T-cell (primary cell): ENCODE data around the gene DOK5. TPM values are rescaled to one million over a fixed set of nuclear protein-coding genes. Genes with fewer than 3 reads are reported as not detected.

ENCODE experiments used
- ATAC-seq, 4 experiments: fragments of 200-7000 bp in 3 of 4; fragments of 150-1000 bp in 1 of 4; cut with Tn5 transposase; replicated peaks in 1 of 4; 1 replicate in 3 of 4; 2 replicates in 1 of 4; pipeline ENCODE4 v1.10.0; 2021; ENCODE audit warnings: moderate library complexity in 3 of 4, mild to moderate bottlenecking in 2 of 4, moderate number of reproducible peaks in 1 of 4
- CTCF ChIA-PET, 2 donors: fragments of 300-600 bp; sonication (Branson Sonifier 250); formaldehyde crosslinking; loops; one replicate each; lab custom pipeline; 2022; ENCODE audit warnings: antibody characterized with exemption in 2 of 2; lab: Charles Lee
- POLR2A ChIA-PET, 2 donors: fragments of 300-600 bp; sonication (Branson Sonifier 250); formaldehyde crosslinking; loops; one replicate each; lab custom pipeline; 2022; ENCODE audit warnings: antibody characterized with exemption in 2 of 2; lab: Charles Lee
- DNase-seq, 35 experiments: peaks; one replicate each; pipeline versions ENCODE4 v3.0.0 to v3.0.0-alpha.2; 2013 to 2023
- H3K27ac ChIP-seq: one replicate; pipeline ENCODE4 v1.5.1; 2013; ENCODE audit warnings: low read length
- H3K27me3 ChIP-seq, 2 experiments: replicated peaks in 1 of 2; 1 replicate in 1 of 2; 2 replicates in 1 of 2; pipeline versions ENCODE4 v1.6.1 to v1.7.0; 2013; ENCODE audit warnings: low read length in 1 of 2, mixed read lengths in 1 of 2; ENCODE audit not compliant: control insufficient read depth in 2 of 2, insufficient read depth in 2 of 2; ENCODE audit errors: extremely low read depth in 1 of 2
- H3K36me3 ChIP-seq, 2 donors: 1 replicate in 1 of 2; 2 replicates in 1 of 2; pipeline versions ENCODE4 v1.6.1 to v1.7.0; 2013; ENCODE audit warnings: low read length in 1 of 2; ENCODE audit not compliant: control insufficient read depth in 2 of 2, insufficient read depth in 1 of 2; ENCODE audit errors: extremely low read depth in 1 of 2
- H3K4me1 ChIP-seq, 2 experiments: 1 replicate in 1 of 2; 2 replicates in 1 of 2; pipeline versions ENCODE4 v1.6.1 to v1.7.0; 2013; ENCODE audit warnings: low read length in 2 of 2, mixed read lengths in 1 of 2; ENCODE audit not compliant: insufficient read depth in 2 of 2, control insufficient read depth in 1 of 2; ENCODE audit errors: extremely low read depth in 1 of 2
- H3K4me3 ChIP-seq, 2 donors: 1 replicate in 1 of 2; 2 replicates in 1 of 2; pipeline versions ENCODE4 v1.5.1 to v1.7.0; 2013; ENCODE audit warnings: mild to moderate bottlenecking in 2 of 2, low read length in 1 of 2, moderate library complexity in 1 of 2; ENCODE audit not compliant: control insufficient read depth in 1 of 2; ENCODE audit errors: extremely low read depth in 1 of 2
- H3K9me3 ChIP-seq: 2 replicates; pipeline ENCODE4 v1.7.0; 2013
- H3K27ac Mint-ChIP-seq, 2 donors: one replicate each; pipeline ENCODE4 v1.8.0; 2020 to 2021; ENCODE audit warnings: mild to moderate bottlenecking in 2 of 2, mixed read lengths in 2 of 2
- H3K27me3 Mint-ChIP-seq, 2 donors: one replicate each; pipeline ENCODE4 v1.8.0; 2021 to 2022; ENCODE audit warnings: mixed read lengths in 2 of 2
- H3K36me3 Mint-ChIP-seq: one replicate; pipeline ENCODE4 v1.8.0; 2021; ENCODE audit warnings: mixed read lengths
- H3K4me1 Mint-ChIP-seq, 3 donors: one replicate each; pipeline ENCODE4 v1.8.0; 2020 to 2022; ENCODE audit warnings: mixed read lengths in 3 of 3, mild to moderate bottlenecking in 1 of 3
- H3K4me3 Mint-ChIP-seq, 3 donors: one replicate each; pipeline ENCODE4 v1.8.0; 2020 to 2022; ENCODE audit warnings: mild to moderate bottlenecking in 3 of 3, mixed read lengths in 3 of 3, moderate library complexity in 3 of 3
- H3K9me3 Mint-ChIP-seq, 3 donors: one replicate each; pipeline ENCODE4 v1.8.0; 2020 to 2022; ENCODE audit warnings: mixed read lengths in 3 of 3
- WGBS: methylation state at CpG from one replicate; pipeline ENCODE4 v1.1.5; 2013; ENCODE audit warnings: missing lambda C conversion rate; ENCODE audit not compliant: insufficient coverage; 5-methylcytosine and 5-hydroxymethylcytosine counted together
- total RNA-seq, 35 experiments: library from RNA in 6 of 35; stranded (reverse) in 6 of 35; fragments of 120-200 nt in 1 of 35; gene quantifications; one replicate each; pipeline versions ENCODE4 v1.2.1 to v1.2.4 and lab custom pipeline; 2013 to 2026

Gene DOK5
- total RNA-seq, 5 donors from 2014 or later (not counting 1 experiment from before 2014, with no cell fraction given) = not detected

GRCh38 chr20:54468082-54468481 lies 7.3 kb upstream of the DOK5 start:
- Mint-ChIP-seq H3K9me3 (peaks cover 0 to 2% (median 0%) of the 10 kb centered on the region in 3 donors), H3K4me1 (no peaks in the 10 kb centered on the region), H3K27me3 (no peaks in the 10 kb centered on the region), H3K4me3 (no peak overlapping the region), H3K36me3 (no peaks in the 10 kb centered on the region), H3K27ac (no peak overlapping the region)
- ChIA-PET CTCF (no interaction called here), POLR2A (no interaction called here)
- H3K9me3 ChIP-seq = no peaks in the 10 kb centered on the region
- ATAC-seq = no peak
- H3K27me3 ChIP-seq = peaks cover 0 to 6% of the 10 kb centered on the region in 2 experiments
- WGBS = 90% methylated on average over 1 of the region's 3 CpGs
- H3K27ac ChIP-seq = no peak overlapping the region
- no peak for DNase-seq
- H3K4me1 ChIP-seq = no peaks in the 10 kb centered on the region
- H3K4me3 ChIP-seq = no peak overlapping the region
- H3K36me3 ChIP-seq = no peaks in the 10 kb centered on the region

GRCh38 chr20:54469293-54469692 lies 6.1 kb upstream of the DOK5 start:
- CTCF ChIA-PET = no interaction called here
- Mint-ChIP-seq H3K36me3 (no peaks in the 10 kb centered on the region), H3K27ac (no peak overlapping the region), H3K4me1 (no peaks in the 10 kb centered on the region), H3K27me3 (peaks cover 4 to 10% of the 10 kb centered on the region in 2 donors), H3K4me3 (no peak overlapping the region), H3K9me3 (peaks cover 0 to 4% (median 3%) of the 10 kb centered on the region in 3 donors)
- POLR2A ChIA-PET = no interaction called here
- Histone ChIP-seq H3K36me3 (no peaks in the 10 kb centered on the region), H3K9me3 (no peaks in the 10 kb centered on the region), H3K4me3 (no peak overlapping the region), H3K27ac (no peak overlapping the region), H3K4me1 (no peaks in the 10 kb centered on the region), H3K27me3 (peaks cover 0 to 6% of the 10 kb centered on the region in 2 experiments)
- no peak for DNase-seq
- no peak for ATAC-seq
- WGBS = 32% methylated on average over 2 of the region's 2 CpGs

- whole genome bisulfite sequencing = 60% methylated on average over 1 of the region's 1 CpG
- H3K27ac Mint-ChIP-seq = no peak overlapping the region
- Histone ChIP-seq H3K9me3 (no peaks in the 10 kb centered on the region), H3K4me3 (no peak overlapping the region), H3K36me3 (no peaks in the 10 kb centered on the region), H3K4me1 (no peaks in the 10 kb centered on the region), H3K27me3 (peaks cover 6 to 9% of the 10 kb centered on the region in 2 experiments), H3K27ac (no peak overlapping the region)
- peaks cover 0 to 4% (median 3%) of the 10 kb centered on the region in 3 donors for H3K9me3 Mint-ChIP-seq
- ATAC-seq = no peak
- no peak for DNase-seq
- H3K4me3 Mint-ChIP-seq = no peak overlapping the region
- peaks cover 0 to 2% (median 2%) of the 10 kb centered on the region in 3 donors for H3K4me1 Mint-ChIP-seq
- ChIA-PET POLR2A (no interaction called here), CTCF (no interaction called here)
- peaks cover 10 to 16% of the 10 kb centered on the region in 2 donors for H3K27me3 Mint-ChIP-seq
- no peaks in the 10 kb centered on the region for H3K36me3 Mint-ChIP-seq
These were observed 5.4 kb upstream of the DOK5 start for GRCh38 chr20:54469952-54470351.

- ChIA-PET CTCF (no interaction called here), POLR2A (no interaction called here)
- no peak for DNase-seq
- no peak for ATAC-seq
- H3K4me3 Mint-ChIP-seq = no peak overlapping the region
- no peak overlapping the region for H3K4me3 ChIP-seq
- H3K9me3 Mint-ChIP-seq = peaks cover 0 to 4% (median 3%) of the 10 kb centered on the region in 3 donors
- H3K9me3 ChIP-seq = no peaks in the 10 kb centered on the region
- 88% methylated on average over 9 of the region's 15 CpGs for WGBS
- H3K36me3 Mint-ChIP-seq = no peaks in the 10 kb centered on the region
- H3K4me1 Mint-ChIP-seq = peaks cover 0 to 2% (median 2%) of the 10 kb centered on the region in 3 donors
- H3K27ac Mint-ChIP-seq = no peak overlapping the region
- H3K36me3 ChIP-seq = no peaks in the 10 kb centered on the region
- H3K4me1 ChIP-seq = no peaks in the 10 kb centered on the region
- H3K27ac ChIP-seq = no peak overlapping the region
- H3K27me3 ChIP-seq = peaks cover 7 to 16% of the 10 kb centered on the region in 2 experiments
- peaks cover 12 to 17% of the 10 kb centered on the region in 2 donors for H3K27me3 Mint-ChIP-seq
These were observed 4.7 kb upstream of the DOK5 start for GRCh38 chr20:54470697-54471096.

GRCh38 chr20:54472607-54473006 lies 2.8 kb upstream of the DOK5 start:
- Histone ChIP-seq H3K27ac (no peak overlapping the region), H3K4me1 (no peaks in the 10 kb centered on the region), H3K9me3 (no peaks in the 10 kb centered on the region), H3K27me3 (peaks cover 12 to 24% of the 10 kb centered on the region in 2 experiments), H3K4me3 (no peak overlapping the region), H3K36me3 (no peaks in the 10 kb centered on the region)
- Mint-ChIP-seq H3K27ac (no peak overlapping the region), H3K9me3 (peaks cover 0 to 4% (median 3%) of the 10 kb centered on the region in 3 donors), H3K27me3 (peaks cover 31 to 35% of the 10 kb centered on the region in 2 donors), H3K4me1 (peaks cover 2 to 7% (median 5%) of the 10 kb centered on the region in 3 donors), H3K4me3 (no peak overlapping the region), H3K36me3 (no peaks in the 10 kb centered on the region)
- 94% methylated on average over 2 of the region's 5 CpGs for WGBS
- CTCF ChIA-PET = no interaction called here
- no peak for DNase-seq
- POLR2A ChIA-PET = interaction anchor here in 1 of 2 donors (0.7 kb wide), 1 partner anchor 11 kb away, joined by 4 read pairs; no protein-coding TSS in a partner anchor
- ATAC-seq = no peak

GRCh38 chr20:54473340-54473739 lies 2.1 kb upstream of the DOK5 start:
- H3K4me3 Mint-ChIP-seq = no peak overlapping the region
- peaks cover 0 to 4% (median 3%) of the 10 kb centered on the region in 3 donors for H3K9me3 Mint-ChIP-seq
- Histone ChIP-seq H3K9me3 (no peaks in the 10 kb centered on the region), H3K36me3 (no peaks in the 10 kb centered on the region), H3K27me3 (peaks cover 12 to 24% of the 10 kb centered on the region in 2 experiments), H3K4me1 (no peaks in the 10 kb centered on the region), H3K27ac (no peak overlapping the region), H3K4me3 (no peak overlapping the region)
- H3K4me1 Mint-ChIP-seq = peaks cover 2 to 7% (median 5%) of the 10 kb centered on the region in 3 donors
- CTCF ChIA-PET = no interaction called here
- no peak for DNase-seq
- H3K36me3 Mint-ChIP-seq = no peaks in the 10 kb centered on the region
- ATAC-seq = no peak
- no peak overlapping the region for H3K27ac Mint-ChIP-seq
- peaks cover 33 to 37% of the 10 kb centered on the region in 2 donors for H3K27me3 Mint-ChIP-seq
- no CpG with 5 or more reads among the region's 7 CpGs for WGBS
- POLR2A ChIA-PET = no interaction called here
